ENCODE results near the gene CTNNA3.

The CTNNA3 gene

DNA sequence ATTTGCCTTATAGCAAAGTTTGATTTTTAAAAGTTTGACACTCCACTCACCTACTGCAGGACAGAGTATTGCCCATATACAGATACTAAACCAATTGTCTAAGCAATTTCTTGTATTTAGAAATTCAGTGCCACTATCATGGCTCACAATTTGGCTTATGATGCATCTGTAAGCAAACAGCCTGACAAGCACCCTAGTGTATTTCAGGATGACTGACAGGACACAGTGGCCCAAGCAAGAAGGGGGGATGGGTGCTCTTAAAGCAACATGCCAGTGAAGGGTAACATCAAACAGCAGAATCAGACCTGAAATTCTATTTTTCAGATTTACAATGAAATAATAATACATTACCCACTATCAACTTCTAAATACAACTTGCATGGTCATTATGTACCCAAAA is 30.5 kb downstream of the CTNNA3 start:
- DNase-seq (ENCODE audit: low read depth): no peak

GRCh38 chr10:67664942-67665341 is 31.1 kb downstream of the CTNNA3 start:
- no peak for DNase-seq (ENCODE audit: low read depth)

DNA sequence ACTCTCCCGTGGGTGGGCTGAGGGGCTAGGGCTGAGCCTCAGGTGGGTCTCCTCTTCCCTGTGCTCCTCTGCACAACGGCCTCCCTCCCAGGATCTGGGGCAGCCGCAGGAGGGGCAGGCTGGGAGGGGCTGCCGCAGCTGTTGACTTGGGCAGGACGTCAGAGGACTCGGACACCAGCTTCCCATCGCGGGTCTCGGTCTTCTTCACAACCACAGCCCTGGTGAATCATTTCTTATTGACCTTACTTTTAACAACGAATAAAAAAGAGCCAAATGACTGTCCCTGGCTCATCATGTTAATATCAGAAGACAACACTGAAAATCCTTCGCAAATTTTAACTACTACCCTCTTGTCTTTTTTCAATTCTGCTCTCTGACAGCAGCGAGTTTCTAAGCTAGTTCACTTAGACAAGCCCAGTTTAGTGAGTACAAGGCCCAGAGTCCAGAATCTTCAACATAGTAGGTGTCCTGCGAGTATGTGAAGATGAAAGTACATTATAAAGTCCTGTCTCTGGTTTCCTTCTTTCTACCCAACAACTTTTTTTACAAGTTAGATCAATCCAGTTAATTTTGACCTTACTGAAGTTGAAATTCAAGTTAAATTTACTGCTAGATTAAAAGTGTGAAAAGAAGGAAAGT is 32.4 kb downstream of the CTNNA3 start:
- no peak for DNase-seq (ENCODE audit: low read depth)

GRCh38 chr10:67662415-67662814 is 33.6 kb downstream of the CTNNA3 start:
- DNase-seq (ENCODE audit: low read depth): no peak

- no peak for DNase-seq (ENCODE audit: low read depth)
These were observed 36.5 kb downstream of the CTNNA3 start for GRCh38 chr10:67659497-67659896.

- no peak for DNase-seq (ENCODE audit: low read depth)
These were observed 38.2 kb downstream of the CTNNA3 start for GRCh38 chr10:67657775-67658174.

- DNase-seq (ENCODE audit: low read depth): no peak
These were observed 45.4 kb downstream of the CTNNA3 start for GRCh38 chr10:67650558-67650957.

DNA sequence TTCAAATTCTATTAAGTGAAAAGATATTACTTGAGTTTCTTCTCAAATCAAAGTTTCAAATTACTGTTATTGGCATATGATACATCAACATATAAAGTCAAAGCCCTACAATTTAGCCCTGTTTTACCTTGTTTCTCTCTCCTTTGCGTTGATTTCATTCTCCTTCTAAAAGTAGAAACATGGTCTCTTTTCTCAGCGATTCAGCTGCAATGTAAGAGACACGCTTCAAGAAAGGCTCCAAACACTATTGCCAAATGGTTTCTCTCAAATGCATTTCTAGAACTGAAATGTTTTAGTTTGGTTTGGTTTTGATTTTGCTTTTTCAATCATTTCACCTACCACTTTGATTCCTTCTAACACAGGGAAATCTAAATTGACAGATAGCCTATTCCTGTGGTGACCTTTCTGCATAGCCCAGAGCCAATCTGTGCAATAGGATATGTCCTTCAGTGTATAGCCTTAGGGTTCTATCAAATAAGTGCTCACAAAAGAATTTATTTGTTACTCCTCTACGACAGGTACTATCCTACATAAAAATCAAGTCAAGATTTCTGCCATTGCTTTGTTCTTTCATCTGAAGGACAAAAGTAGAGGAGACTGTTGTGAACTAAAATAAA is 47.3 kb downstream of the CTNNA3 start:
- no peak for DNase-seq (ENCODE audit: low read depth)

- no peak for DNase-seq (ENCODE audit: low read depth)
These were observed 65.1 kb downstream of the CTNNA3 start for GRCh38 chr10:67630904-67631303.

DNA sequence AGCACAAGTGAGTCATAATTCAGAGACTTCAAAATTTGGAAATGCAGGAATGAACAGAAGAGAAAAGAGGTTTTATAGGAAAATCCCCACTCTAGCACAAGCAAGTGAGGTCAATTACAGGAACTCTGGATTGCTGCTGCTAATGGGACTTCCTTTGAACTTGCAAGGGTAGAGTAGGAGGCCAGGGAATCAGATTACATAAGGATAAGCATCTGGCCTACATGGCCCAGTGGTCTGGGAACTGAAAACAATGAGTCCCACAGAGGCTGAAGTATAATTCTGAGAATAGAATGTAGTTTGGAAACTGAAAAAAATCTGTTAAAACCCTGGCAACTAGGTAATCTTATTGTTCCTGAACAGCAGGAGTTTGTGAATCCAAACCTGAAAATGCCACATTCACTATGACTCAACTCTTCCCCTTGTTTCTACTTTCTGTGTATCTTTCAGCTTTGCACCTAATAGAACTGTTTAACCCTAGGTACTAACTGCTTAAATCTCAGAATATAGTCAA is 66.5 kb downstream of the CTNNA3 start:
- DNase-seq (ENCODE audit: low read depth): no peak

GRCh38 chr10:67622984-67623383 is 73.0 kb downstream of the CTNNA3 start:
- no peak for DNase-seq (ENCODE audit: low read depth)

DNA sequence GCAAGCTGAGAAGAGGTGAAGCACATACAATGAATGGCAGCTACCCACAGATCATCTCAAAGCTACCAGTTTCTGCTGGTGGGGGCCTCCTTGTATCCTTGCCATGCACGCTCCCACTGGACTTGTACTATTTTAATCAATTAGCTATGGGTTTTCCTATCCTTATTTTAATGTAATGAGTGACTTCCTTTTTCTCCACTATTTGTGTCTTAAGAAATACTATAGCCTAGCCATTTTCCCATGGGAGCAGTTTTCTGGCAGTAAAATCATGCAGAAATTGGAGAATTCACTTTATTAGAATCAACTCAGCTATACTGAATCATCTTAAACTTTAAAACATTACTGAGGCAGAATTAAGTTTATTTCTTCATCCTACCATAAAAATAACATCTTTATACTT is 73.5 kb downstream of the CTNNA3 start:
- no peak for DNase-seq (ENCODE audit: low read depth)

GRCh38 chr10:67621834-67622233 is 74.2 kb downstream of the CTNNA3 start:
- DNase-seq (ENCODE audit: low read depth): no peak

- no peak for DNase-seq (ENCODE audit: low read depth)
These were observed 77.9 kb downstream of the CTNNA3 start for GRCh38 chr10:67618116-67618515.

DNA sequence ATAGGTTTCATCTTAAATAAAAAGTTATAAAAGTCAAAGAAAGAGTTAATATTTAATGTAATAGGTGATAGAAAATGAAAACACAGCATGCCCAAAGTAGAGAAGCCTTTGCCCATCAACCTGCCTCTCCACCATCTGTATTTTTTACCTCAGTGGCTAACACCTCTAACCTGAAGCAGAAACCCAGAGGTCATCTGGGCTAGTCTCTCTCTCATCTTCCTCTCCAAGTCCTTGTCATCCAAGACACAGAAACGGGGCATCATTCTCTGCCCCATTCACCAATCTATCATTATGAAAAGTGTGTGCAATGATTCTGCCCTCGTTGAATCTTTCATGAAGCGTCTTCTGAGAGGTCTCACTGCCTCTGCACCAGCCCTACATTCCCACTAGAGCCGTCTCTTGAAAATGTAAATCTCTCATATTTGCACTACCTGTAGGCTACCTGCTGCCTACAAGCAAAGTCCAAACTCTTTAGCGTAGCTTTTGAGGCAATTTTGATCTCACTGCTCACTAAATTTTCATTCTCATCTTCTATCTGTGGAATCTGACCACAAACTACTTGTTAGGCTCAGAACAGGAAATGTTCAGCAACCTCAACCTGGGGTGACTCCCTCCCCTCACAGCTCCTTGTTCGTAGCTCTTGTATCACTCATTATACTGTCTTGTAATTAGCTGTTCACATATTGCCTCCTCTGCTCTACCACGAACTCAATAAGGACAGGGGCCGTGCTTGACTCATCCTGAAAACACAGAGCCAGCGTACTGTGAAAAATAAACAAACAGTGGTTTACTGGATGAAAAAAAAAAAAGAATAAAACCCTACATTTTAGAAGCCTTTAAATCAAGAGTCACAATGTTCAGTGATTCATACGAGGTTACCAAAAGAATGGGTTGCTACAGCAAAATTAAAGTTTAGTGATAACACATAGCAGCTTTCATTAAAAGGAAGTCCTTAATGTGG is 83.1 kb downstream of the CTNNA3 start:
- DNase-seq (ENCODE audit: low read depth): peak; percentile 7

GRCh38 chr10:67612176-67612575 is 83.8 kb downstream of the CTNNA3 start:
- no peak for DNase-seq (ENCODE audit: low read depth)

- no peak for DNase-seq (ENCODE audit: low read depth)
These were observed 85.8 kb downstream of the CTNNA3 start for GRCh38 chr10:67609996-67610793.

- DNase-seq (ENCODE audit: low read depth): no peak
These were observed 88.0 kb downstream of the CTNNA3 start for GRCh38 chr10:67608001-67608400.

DNA sequence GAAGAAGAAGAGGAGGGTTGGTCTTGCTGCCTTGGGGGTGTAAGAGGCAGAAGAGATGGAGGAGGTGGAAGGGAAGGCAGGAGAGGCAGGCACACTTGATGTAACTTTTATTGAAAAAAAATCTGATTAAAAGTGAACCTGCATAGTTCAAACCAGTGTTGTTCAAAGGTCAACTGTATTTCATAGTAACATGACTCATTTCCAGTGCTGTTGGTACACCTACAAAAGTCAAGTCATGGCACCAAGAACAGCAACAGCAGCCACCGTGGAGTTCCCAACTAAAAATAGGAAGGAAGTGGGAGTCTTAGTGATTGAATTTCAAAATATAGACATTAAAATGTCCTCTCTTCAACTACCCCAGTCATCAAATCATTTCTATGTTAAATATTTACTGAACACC is 88.5 kb downstream of the CTNNA3 start:
- no peak for DNase-seq (ENCODE audit: low read depth)

DNA sequence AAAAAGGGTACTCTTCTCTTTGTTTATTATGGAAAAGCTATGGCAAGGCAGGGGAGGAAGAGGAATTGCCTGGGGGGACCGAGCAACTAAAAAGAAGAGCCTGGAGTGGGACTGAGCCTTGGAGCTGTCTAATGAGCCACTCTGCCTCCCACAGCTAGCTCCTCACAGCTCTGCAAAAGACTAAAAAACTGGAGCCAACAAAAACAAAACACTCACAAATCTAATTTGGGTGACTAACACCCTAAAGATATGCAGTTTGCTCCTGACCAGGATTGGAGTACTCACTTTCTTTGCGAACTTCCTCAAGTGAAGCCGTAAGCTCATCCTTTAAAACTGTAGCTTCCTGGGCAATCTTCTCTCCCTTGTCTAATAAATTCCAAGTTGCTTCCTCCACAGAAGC is 89.4 kb downstream of the CTNNA3 start:
- DNase-seq (ENCODE audit: low read depth): no peak

DNA sequence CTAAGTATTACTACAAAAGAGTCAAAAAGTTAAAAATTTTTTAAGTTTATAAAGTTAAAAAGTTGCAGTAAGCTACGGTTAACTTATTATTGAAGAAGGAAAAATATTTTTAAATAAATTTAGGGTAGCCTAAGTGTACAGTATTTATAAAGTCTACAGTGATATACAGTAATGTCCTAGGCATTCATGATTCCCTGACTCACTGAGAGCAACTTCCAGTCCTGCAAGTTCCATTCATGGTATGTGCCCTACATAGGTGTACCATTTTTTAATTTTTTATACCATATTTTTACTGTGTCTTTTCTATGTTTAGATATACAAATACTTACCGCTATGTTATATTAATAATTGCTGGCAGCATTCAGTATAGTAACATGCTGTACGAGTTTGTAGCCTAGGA is 92.3 kb downstream of the CTNNA3 start:
- no peak for DNase-seq (ENCODE audit: low read depth)

DNA sequence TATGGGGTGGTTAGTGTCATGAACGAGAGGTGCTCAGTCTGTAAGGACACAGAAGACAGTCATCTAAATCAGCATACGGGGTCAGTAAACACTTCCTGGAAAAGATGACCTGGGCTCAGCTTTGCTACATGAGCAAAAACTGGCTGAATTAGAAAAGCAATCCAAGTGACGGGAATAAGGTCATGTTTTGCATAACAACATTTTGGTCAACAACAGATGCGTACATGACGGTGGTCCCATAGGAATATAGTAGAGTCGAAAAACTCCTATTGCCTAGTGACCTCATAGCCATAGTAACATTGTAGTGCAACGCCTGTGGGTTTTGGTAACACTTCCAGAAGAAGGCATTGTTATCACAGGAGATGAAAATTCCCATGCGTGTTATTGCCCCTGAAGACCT is 92.9 kb downstream of the CTNNA3 start:
- DNase-seq (ENCODE audit: low read depth): no peak

All from activated gamma-delta T cell treated with anti-CD3 and anti-CD28 coated beads, Interleukin-2, amount 50 U/mL, for 16 hours (primary cell).